Measurements from ENCODE around the gene ABTB1. TPM values are rescaled to one million over a fixed set of nuclear protein-coding genes. Genes with fewer than 3 reads are reported as not detected.

Gene ABTB1
- polyA plus RNA-seq, 2 donors, result 15.4 to 19.0 TPM

- no peaks in the 10 kb centered on the region for H3K9me3 ChIP-seq (ENCODE audit: control insufficient read depth in 2 of 2, insufficient read depth in 1 of 2, low read depth in 1 of 2, low read length in 1 of 2)
- WGBS, 2 donors, result 92 to 95% methylated on average over 10 of the region's 10 CpGs
- no peaks in the 10 kb centered on the region for H3K36me3 ChIP-seq (ENCODE audit: control insufficient read depth in 2 of 2, insufficient read depth in 2 of 2, low read length in 1 of 2)
- no peak overlapping the region for H3K4me3 ChIP-seq (ENCODE audit: low read depth in 1 of 2, low read length in 2 of 2)
- no peak overlapping the region for H3K27ac ChIP-seq (ENCODE audit: low read depth in 2 of 2, low read length in 1 of 2)
- H3K4me1 ChIP-seq (ENCODE audit: control insufficient read depth in 2 of 2, insufficient read depth in 2 of 2, low read length in 1 of 2), result no peaks in the 10 kb centered on the region
- no peaks in the 10 kb centered on the region for H3K27me3 ChIP-seq (ENCODE audit: control insufficient read depth in 1 of 2, insufficient read depth in 2 of 2, low read length in 2 of 2)
Observed at GRCh38 chr3:127660621-127661251, 12.0 kb upstream of the ABTB1 start.

DNA sequence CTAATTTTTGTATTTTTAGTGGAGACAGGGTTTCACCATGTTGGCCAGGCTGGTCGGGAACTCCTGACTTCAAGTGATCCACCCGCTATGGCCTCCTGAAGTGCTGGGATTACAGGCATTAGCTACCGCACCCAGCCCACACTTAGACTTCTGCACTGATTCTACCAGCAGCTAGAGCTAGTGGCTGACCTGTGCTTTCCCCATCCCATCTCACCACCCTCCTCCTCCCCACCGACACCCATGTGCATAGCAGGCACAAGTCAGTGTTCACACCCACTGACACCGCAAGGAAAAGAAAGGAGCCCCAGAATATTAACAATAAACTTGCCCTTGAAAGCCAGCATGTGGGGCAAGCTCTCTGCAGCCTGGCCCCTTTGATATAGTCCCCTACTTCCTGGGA, 11.2 kb upstream of the ABTB1 start:
- H3K36me3 ChIP-seq (ENCODE audit: control insufficient read depth in 2 of 2, insufficient read depth in 2 of 2, low read length in 1 of 2), result no peaks in the 10 kb centered on the region
- H3K27me3 ChIP-seq (ENCODE audit: control insufficient read depth in 1 of 2, insufficient read depth in 2 of 2, low read length in 2 of 2), result no peaks in the 10 kb centered on the region
- H3K4me3 ChIP-seq (ENCODE audit: low read depth in 1 of 2, low read length in 2 of 2), result no peak overlapping the region
- WGBS, 2 donors, result 83 to 86% methylated on average over 5 of the region's 5 CpGs
- no peak overlapping the region for H3K27ac ChIP-seq (ENCODE audit: low read depth in 2 of 2, low read length in 1 of 2)
- no peaks in the 10 kb centered on the region for H3K4me1 ChIP-seq (ENCODE audit: control insufficient read depth in 2 of 2, insufficient read depth in 2 of 2, low read length in 1 of 2)
- H3K9me3 ChIP-seq (ENCODE audit: control insufficient read depth in 2 of 2, insufficient read depth in 1 of 2, low read depth in 1 of 2, low read length in 1 of 2), result no peaks in the 10 kb centered on the region

DNA sequence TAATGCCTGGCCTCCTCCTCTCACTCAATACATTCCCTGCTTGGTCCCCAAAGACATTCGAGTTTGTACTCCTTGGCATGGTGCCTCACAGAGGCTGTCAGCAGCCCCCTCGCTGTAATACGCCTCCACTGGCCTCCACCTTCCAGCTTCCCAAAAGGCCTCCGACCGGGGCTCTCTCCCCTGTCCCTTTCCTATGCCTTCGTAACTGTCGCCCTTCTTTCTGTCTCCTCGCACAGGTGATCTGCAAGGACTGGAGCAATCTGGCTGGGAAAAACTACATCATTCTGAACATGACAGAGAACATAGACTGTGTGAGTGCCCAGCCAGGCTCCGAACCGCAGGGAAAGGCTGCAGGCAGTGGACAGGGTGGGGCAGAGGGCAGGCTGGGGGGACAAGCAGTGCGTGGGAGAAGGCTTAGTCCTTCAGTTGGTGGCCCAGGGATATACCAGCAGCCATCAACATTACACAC, 10.7 kb upstream of the ABTB1 start:
- Histone ChIP-seq H3K27me3 (ENCODE audit: control insufficient read depth in 1 of 2, insufficient read depth in 2 of 2, low read length in 2 of 2) (no peaks in the 10 kb centered on the region), H3K4me1 (ENCODE audit: control insufficient read depth in 2 of 2, insufficient read depth in 2 of 2, low read length in 1 of 2) (no peaks in the 10 kb centered on the region), H3K4me3 (ENCODE audit: low read depth in 1 of 2, low read length in 2 of 2) (no peak overlapping the region), H3K36me3 (ENCODE audit: control insufficient read depth in 2 of 2, insufficient read depth in 2 of 2, low read length in 1 of 2) (no peaks in the 10 kb centered on the region), H3K27ac (ENCODE audit: low read depth in 2 of 2, low read length in 1 of 2) (no peak overlapping the region), H3K9me3 (ENCODE audit: control insufficient read depth in 2 of 2, insufficient read depth in 1 of 2, low read depth in 1 of 2, low read length in 1 of 2) (no peaks in the 10 kb centered on the region)
- WGBS, 2 donors, result 84 to 88% methylated on average over 11 of the region's 11 CpGs

DNA sequence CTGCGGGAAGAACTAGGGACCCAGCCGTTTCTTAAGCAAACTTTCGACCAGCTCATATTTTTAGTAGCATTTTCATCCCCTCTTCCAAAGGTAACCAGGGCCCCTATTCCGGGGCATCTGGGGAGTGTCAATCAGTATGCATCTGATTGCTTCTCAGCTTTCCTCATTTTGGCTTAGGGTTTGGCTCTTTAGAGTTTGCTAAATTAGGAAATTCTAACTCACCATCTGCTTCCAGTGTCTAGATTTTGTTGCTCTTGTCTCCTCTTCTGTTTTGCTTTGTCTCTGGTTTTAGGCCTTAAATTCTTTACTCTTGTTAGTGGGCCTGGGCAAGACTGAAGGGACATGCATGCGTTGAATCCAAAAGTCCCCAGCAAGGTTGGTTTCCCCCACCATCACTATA, 9.6 kb upstream of the ABTB1 start:
- H3K9me3 ChIP-seq (ENCODE audit: control insufficient read depth in 2 of 2, insufficient read depth in 1 of 2, low read depth in 1 of 2, low read length in 1 of 2), result no peaks in the 10 kb centered on the region
- H3K4me1 ChIP-seq (ENCODE audit: control insufficient read depth in 2 of 2, insufficient read depth in 2 of 2, low read length in 1 of 2), result no peaks in the 10 kb centered on the region
- no peak overlapping the region for H3K27ac ChIP-seq (ENCODE audit: low read depth in 2 of 2, low read length in 1 of 2)
- H3K36me3 ChIP-seq (ENCODE audit: control insufficient read depth in 2 of 2, insufficient read depth in 2 of 2, low read length in 1 of 2), result no peaks in the 10 kb centered on the region
- 83 to 88% methylated on average over 5 of the region's 5 CpGs for WGBS, 2 donors
- no peak overlapping the region for H3K4me3 ChIP-seq (ENCODE audit: low read depth in 1 of 2, low read length in 2 of 2)
- no peaks in the 10 kb centered on the region for H3K27me3 ChIP-seq (ENCODE audit: control insufficient read depth in 1 of 2, insufficient read depth in 2 of 2, low read length in 2 of 2)

DNA sequence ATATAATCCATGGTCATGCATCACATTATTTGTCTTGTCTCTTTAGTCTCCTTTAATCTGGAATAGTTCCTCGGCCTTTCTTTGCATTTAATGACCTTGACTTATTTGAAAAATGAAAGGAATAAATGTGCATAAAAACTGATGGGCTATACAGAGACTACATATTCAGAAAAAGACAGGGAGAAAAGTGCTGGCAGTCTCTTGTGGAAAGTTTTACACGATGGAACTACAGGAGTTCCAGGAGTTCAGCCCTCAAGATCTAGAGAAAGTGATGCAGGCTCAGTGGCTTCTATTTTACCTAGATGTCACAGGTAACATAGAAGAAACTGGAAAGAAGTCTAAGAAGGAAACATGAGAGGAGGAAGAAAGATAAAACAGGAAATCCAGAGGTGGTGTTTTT, 7.6 kb upstream of the ABTB1 start:
- no peaks in the 10 kb centered on the region for H3K9me3 ChIP-seq (ENCODE audit: control insufficient read depth in 2 of 2, insufficient read depth in 1 of 2, low read depth in 1 of 2, low read length in 1 of 2)
- H3K36me3 ChIP-seq (ENCODE audit: control insufficient read depth in 2 of 2, insufficient read depth in 2 of 2, low read length in 1 of 2), result no peaks in the 10 kb centered on the region
- WGBS, 2 donors, result 78 to 80% methylated on average over 2 of the region's 2 CpGs
- H3K4me1 ChIP-seq (ENCODE audit: control insufficient read depth in 2 of 2, insufficient read depth in 2 of 2, low read length in 1 of 2), result no peaks in the 10 kb centered on the region
- no peaks in the 10 kb centered on the region for H3K27me3 ChIP-seq (ENCODE audit: control insufficient read depth in 1 of 2, insufficient read depth in 2 of 2, low read length in 2 of 2)
- no peak overlapping the region for H3K27ac ChIP-seq (ENCODE audit: low read depth in 2 of 2, low read length in 1 of 2)
- no peak overlapping the region for H3K4me3 ChIP-seq (ENCODE audit: low read depth in 1 of 2, low read length in 2 of 2)

GRCh38 chr3:127665586-127665985, 7.2 kb upstream of the ABTB1 start:
- H3K4me1 ChIP-seq (ENCODE audit: control insufficient read depth in 2 of 2, insufficient read depth in 2 of 2, low read length in 1 of 2), result no peaks in the 10 kb centered on the region
- WGBS, 2 donors, result 75 to 82% methylated on average over 3 of the region's 3 CpGs
- H3K27me3 ChIP-seq (ENCODE audit: control insufficient read depth in 1 of 2, insufficient read depth in 2 of 2, low read length in 2 of 2), result no peaks in the 10 kb centered on the region
- no peaks in the 10 kb centered on the region for H3K9me3 ChIP-seq (ENCODE audit: control insufficient read depth in 2 of 2, insufficient read depth in 1 of 2, low read depth in 1 of 2, low read length in 1 of 2)
- no peaks in the 10 kb centered on the region for H3K36me3 ChIP-seq (ENCODE audit: control insufficient read depth in 2 of 2, insufficient read depth in 2 of 2, low read length in 1 of 2)
- H3K4me3 ChIP-seq (ENCODE audit: low read depth in 1 of 2, low read length in 2 of 2), result no peak overlapping the region
- no peak overlapping the region for H3K27ac ChIP-seq (ENCODE audit: low read depth in 2 of 2, low read length in 1 of 2)

DNA sequence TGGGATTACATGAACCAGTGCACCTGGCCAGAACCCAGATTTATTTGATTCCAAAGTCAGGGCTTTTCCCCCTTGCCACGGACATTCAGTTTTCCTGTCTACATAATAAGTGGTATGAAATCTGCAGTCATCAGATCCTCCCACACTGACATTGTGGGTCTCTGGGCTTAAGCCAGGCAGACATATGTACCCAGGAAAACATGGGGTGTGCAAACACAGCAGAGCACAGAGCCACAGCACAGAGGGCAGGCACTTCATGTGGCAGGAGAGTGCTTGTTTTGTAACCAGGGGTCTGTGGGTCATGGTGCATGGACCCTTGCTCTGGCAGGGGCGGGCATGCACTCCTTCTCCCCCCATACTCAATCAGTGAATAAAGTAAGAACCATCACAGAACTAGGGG, 6.1 kb upstream of the ABTB1 start:
- H3K27me3 ChIP-seq (ENCODE audit: control insufficient read depth in 1 of 2, insufficient read depth in 2 of 2, low read length in 2 of 2), result no peaks in the 10 kb centered on the region
- H3K4me1 ChIP-seq (ENCODE audit: control insufficient read depth in 2 of 2, insufficient read depth in 2 of 2, low read length in 1 of 2), result peaks cover 0 to 4% of the 10 kb centered on the region in 2 donors
- no peak overlapping the region for H3K27ac ChIP-seq (ENCODE audit: low read depth in 2 of 2, low read length in 1 of 2)
- H3K36me3 ChIP-seq (ENCODE audit: control insufficient read depth in 2 of 2, insufficient read depth in 2 of 2, low read length in 1 of 2), result no peaks in the 10 kb centered on the region
- no peak overlapping the region for H3K4me3 ChIP-seq (ENCODE audit: low read depth in 1 of 2, low read length in 2 of 2)
- WGBS, 2 donors, result 88% methylated on average over 2 of the region's 2 CpGs
- no peaks in the 10 kb centered on the region for H3K9me3 ChIP-seq (ENCODE audit: control insufficient read depth in 2 of 2, insufficient read depth in 1 of 2, low read depth in 1 of 2, low read length in 1 of 2)

DNA sequence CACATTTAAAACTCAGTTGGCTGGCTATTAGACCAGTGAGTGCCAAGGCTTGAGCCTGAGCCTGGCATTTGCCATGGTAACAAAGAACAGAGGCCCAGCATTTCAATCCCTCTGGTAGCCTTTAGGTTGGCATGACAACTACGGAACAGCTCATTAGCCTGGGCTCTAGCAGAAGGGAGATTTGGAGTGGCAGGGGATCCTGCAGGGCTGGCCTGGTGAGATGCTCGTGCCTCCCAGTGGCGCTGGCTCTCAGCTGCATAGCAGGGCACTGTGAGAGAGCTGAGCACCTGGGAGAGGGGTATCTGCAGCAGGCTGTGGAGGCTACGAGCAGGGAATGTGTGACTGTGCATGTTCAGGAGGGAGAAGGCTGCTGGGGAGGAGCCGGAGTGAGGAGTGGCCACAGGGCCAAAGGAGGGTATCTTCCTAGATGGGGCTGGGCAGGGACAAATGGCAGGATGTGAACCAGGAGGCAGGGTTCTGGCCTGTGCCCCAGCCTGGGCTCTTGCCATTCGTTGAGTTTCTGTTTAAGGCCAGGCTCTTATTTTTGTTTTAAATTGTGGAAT, 5.6 kb upstream of the ABTB1 start:
- 85 to 88% methylated on average over 6 of the region's 6 CpGs for WGBS, 2 donors
- Histone ChIP-seq H3K36me3 (ENCODE audit: control insufficient read depth in 2 of 2, insufficient read depth in 2 of 2, low read length in 1 of 2) (no peaks in the 10 kb centered on the region), H3K27ac (ENCODE audit: low read depth in 2 of 2, low read length in 1 of 2) (no peak overlapping the region), H3K27me3 (ENCODE audit: control insufficient read depth in 1 of 2, insufficient read depth in 2 of 2, low read length in 2 of 2) (no peaks in the 10 kb centered on the region), H3K4me1 (ENCODE audit: control insufficient read depth in 2 of 2, insufficient read depth in 2 of 2, low read length in 1 of 2) (peaks cover 0 to 6% of the 10 kb centered on the region in 2 donors), H3K4me3 (ENCODE audit: low read depth in 1 of 2, low read length in 2 of 2) (no peak overlapping the region), H3K9me3 (ENCODE audit: control insufficient read depth in 2 of 2, insufficient read depth in 1 of 2, low read depth in 1 of 2, low read length in 1 of 2) (no peaks in the 10 kb centered on the region)

- H3K27me3 ChIP-seq (ENCODE audit: control insufficient read depth in 1 of 2, insufficient read depth in 2 of 2, low read length in 2 of 2), result no peaks in the 10 kb centered on the region
- no peaks in the 10 kb centered on the region for H3K9me3 ChIP-seq (ENCODE audit: control insufficient read depth in 2 of 2, insufficient read depth in 1 of 2, low read depth in 1 of 2, low read length in 1 of 2)
- WGBS, 2 donors, result 95 to 97% methylated on average over 7 of the region's 7 CpGs
- peaks cover 0 to 9% of the 10 kb centered on the region in 2 donors for H3K4me1 ChIP-seq (ENCODE audit: control insufficient read depth in 2 of 2, insufficient read depth in 2 of 2, low read length in 1 of 2)
- H3K27ac ChIP-seq (ENCODE audit: low read depth in 2 of 2, low read length in 1 of 2), result no peak overlapping the region
- no peaks in the 10 kb centered on the region for H3K36me3 ChIP-seq (ENCODE audit: control insufficient read depth in 2 of 2, insufficient read depth in 2 of 2, low read length in 1 of 2)
- no peak overlapping the region for H3K4me3 ChIP-seq (ENCODE audit: low read depth in 1 of 2, low read length in 2 of 2)
Observed at GRCh38 chr3:127668906-127669305, 3.8 kb upstream of the ABTB1 start.
